DOHH2 (cell line): ENCODE results near the gene POU4F3.

Source experiments
- H3F3A ChIP-seq: fragments of 200-600 bp; sonication (generic), shearing (Covaris generic); 2 replicates; pipeline ENCODE4 v1.6.0; 2016; ENCODE audit warnings: antibody characterized with exemption, mild to moderate bottlenecking; ENCODE audit not compliant: control insufficient read depth, insufficient read depth
- H3K27ac ChIP-seq: fragments of 200-600 bp; sonication (generic); 2 replicates; pipeline ENCODE4 v1.5.1; 2014; ENCODE audit warnings: low read depth, mild to moderate bottlenecking, low read length, moderate library complexity
- H3K27me3 ChIP-seq: fragments of 200-600 bp; sonication (generic); 2 replicates; pipeline ENCODE4 v1.6.1; 2014; ENCODE audit warnings: mild to moderate bottlenecking, low read length, mixed read lengths; ENCODE audit not compliant: control insufficient read depth
- H3K36me3 ChIP-seq: fragments of 200-600 bp; sonication (generic); 2 replicates; pipeline ENCODE4 v1.6.1; 2014; ENCODE audit warnings: mild to moderate bottlenecking, low read length, moderate library complexity, mixed read lengths; ENCODE audit not compliant: control insufficient read depth
- H3K4me1 ChIP-seq: fragments of 200-600 bp; sonication (generic); 2 replicates; pipeline ENCODE4 v1.6.1; 2014; ENCODE audit warnings: mild to moderate bottlenecking, low read length, mixed read lengths; ENCODE audit not compliant: control insufficient read depth
- H3K4me2 ChIP-seq: fragments of 200-600 bp; sonication (generic); 2 replicates; pipeline ENCODE4 v1.6.0; 2014; ENCODE audit warnings: mild to moderate bottlenecking, low read length, moderate library complexity
- H3K4me3 ChIP-seq: fragments of 200-600 bp; sonication (generic); 2 replicates; pipeline ENCODE4 v1.5.1; 2014; ENCODE audit warnings: mild to moderate bottlenecking, low read length, mixed read lengths
- H3K79me2 ChIP-seq: fragments of 200-600 bp; sonication (generic); 2 replicates; pipeline ENCODE4 v1.6.1; 2014; ENCODE audit warnings: mild to moderate bottlenecking, low read length, mixed read lengths; ENCODE audit not compliant: control insufficient read depth
- H3K9me2 ChIP-seq: fragments of 200-600 bp; sonication (generic); replicated peaks from 2 replicates; pipeline ENCODE4 v1.6.1; 2014; ENCODE audit warnings: mild to moderate bottlenecking, low read length, mixed read lengths; ENCODE audit not compliant: control insufficient read depth
- H3K9me3 ChIP-seq: fragments of 200-600 bp; sonication (generic); 2 replicates; pipeline ENCODE4 v1.6.1; 2014; ENCODE audit warnings: antibody characterized with exemption, low read length, mixed read lengths; ENCODE audit not compliant: control insufficient read depth, insufficient read depth
- H4K20me1 ChIP-seq: fragments of 200-600 bp; sonication (generic); 2 replicates; pipeline ENCODE4 v1.6.0; 2014; ENCODE audit warnings: low read depth, mild to moderate bottlenecking, antibody characterized with exemption, low read length, moderate library complexity; ENCODE audit not compliant: control insufficient read depth, insufficient read depth
- CTCF ChIP-seq: fragments of 200-600 bp; sonication (generic); IDR thresholded peaks from one replicate; pipeline ENCODE4 v1.5.1; 2014; ENCODE audit warnings: antibody characterized with exemption, mild to moderate bottlenecking, low read depth, low read length; ENCODE audit not compliant: poor library complexity, severe bottlenecking
- EZH2phosphoT487 ChIP-seq: fragments of 200-600 bp; sonication (generic); IDR thresholded peaks from 2 replicates; pipeline ENCODE4 v1.6.1; 2017; ENCODE audit warnings: borderline replicate concordance, mild to moderate bottlenecking, antibody characterized with exemption, low read length, moderate library complexity, mixed read lengths

Gene POU4F3

GRCh38 chr5:146359836-146360235 lies 21.2 kb downstream of the POU4F3 start:
- H4K20me1 ChIP-seq = no peaks in the 10 kb centered on the region
- no peaks in the 10 kb centered on the region for H3F3A ChIP-seq
- no peak overlapping the region for H3K27ac ChIP-seq
- no peak overlapping the region for H3K4me3 ChIP-seq
- no peaks in the 10 kb centered on the region for H3K79me2 ChIP-seq
- TF ChIP-seq EZH2phosphoT487 (no peak), CTCF (no peak)
- no peaks in the 10 kb centered on the region for H3K4me1 ChIP-seq
- no peaks in the 10 kb centered on the region for H3K9me2 ChIP-seq
- H3K4me2 ChIP-seq = no peak overlapping the region
- H3K27me3 ChIP-seq = peaks cover 5% of the 10 kb centered on the region
- H3K9me3 ChIP-seq = no peaks in the 10 kb centered on the region
- no peaks in the 10 kb centered on the region for H3K36me3 ChIP-seq

GRCh38 chr5:146363161-146363874 lies 24.7 kb downstream of the POU4F3 start:
- no peak overlapping the region for H3K27ac ChIP-seq
- H3K36me3 ChIP-seq = no peaks in the 10 kb centered on the region
- H3K27me3 ChIP-seq = peaks cover under 1% of the 10 kb centered on the region
- H4K20me1 ChIP-seq = no peaks in the 10 kb centered on the region
- H3K4me3 ChIP-seq = no peak overlapping the region
- H3K9me3 ChIP-seq = no peaks in the 10 kb centered on the region
- TF ChIP-seq CTCF (no peak), EZH2phosphoT487 (no peak)
- H3K9me2 ChIP-seq = no peaks in the 10 kb centered on the region
- H3K79me2 ChIP-seq = no peaks in the 10 kb centered on the region
- H3K4me1 ChIP-seq = no peaks in the 10 kb centered on the region
- H3K4me2 ChIP-seq = no peak overlapping the region
- no peaks in the 10 kb centered on the region for H3F3A ChIP-seq

- no peaks in the 10 kb centered on the region for H4K20me1 ChIP-seq
- TF ChIP-seq EZH2phosphoT487 (no peak), CTCF (no peak)
- no peak overlapping the region for H3K27ac ChIP-seq
- H3K4me1 ChIP-seq = no peaks in the 10 kb centered on the region
- no peaks in the 10 kb centered on the region for H3K9me3 ChIP-seq
- no peaks in the 10 kb centered on the region for H3K79me2 ChIP-seq
- H3K4me2 ChIP-seq = no peak overlapping the region
- no peaks in the 10 kb centered on the region for H3F3A ChIP-seq
- no peak overlapping the region for H3K4me3 ChIP-seq
- H3K9me2 ChIP-seq = no peaks in the 10 kb centered on the region
- H3K27me3 ChIP-seq = no peaks in the 10 kb centered on the region; the same call in none of the 2 replicates
- no peaks in the 10 kb centered on the region for H3K36me3 ChIP-seq
Observed at GRCh38 chr5:146365618-146366017, 27.0 kb downstream of the POU4F3 start.
